Measurements from ENCODE around the gene ZNF506. TPM values are rescaled to one million over a fixed set of nuclear protein-coding genes. Genes with fewer than 3 reads are reported as not detected.
"Not testable (repeated sequence)": the region's sequence is repeated elsewhere in the genome, so short reads cannot be mapped to it uniquely, and the experiment has no call there.

ZNF506 gene
- total and polyA plus RNA-seq, 11 donors, result 5.0 to 20.2 (median 11.6) TPM

- 81 to 93% (median 88%) methylated on average over 2 of the region's 2 CpGs for WGBS, 4 donors
- intact Hi-C loops (cut with DNase I), result loop anchor here in 5 of 10 donors (2.0 to 5.0 kb wide), 4 partner anchors 38 to 47 kb away; partner anchors contain the start of gene ZNF253 (in 3 of the 5)
Measured at GRCh38 chr19:19823916-19824315, 2.4 kb upstream of the ZNF506 start.

GRCh38 chr19:19821976-19822375, 426 bp upstream of the ZNF506 start:
- Histone ChIP-seq H3K9me3 (peaks cover 0 to 34% (median 0%) of the 10 kb centered on the region in 12 donors), H3K4me3 (peak overlapping the region; percentile 56 to 98 (median 74)), H3K36me3 (peaks cover 0 to 17% (median 2%) of the 10 kb centered on the region in 9 donors), H3K4me1 (peaks cover 0 to 37% (median 19%) of the 10 kb centered on the region in 12 donors), H3K27ac (peak overlapping the region; percentile 89 to 98 (median 94))
- H3K27me3 ChIP-seq, DNase-seq: not testable (repeated sequence)
- WGBS, 4 donors, result 3 to 4% (median 3%) methylated on average over 11 of the region's 11 CpGs
- intact Hi-C loops (cut with DNase I), result loop anchor here in 5 of 10 donors (1.0 to 5.0 kb wide), 7 partner anchors 40 to 159 kb away; partner anchors contain the start of genes ZNF253 (in 3 of the 5), ATP13A1 (in 1 of the 5) and ZNF14 (in 1 of the 5)
- peak in 2 of 4 donors; percentile 23 to 30 for ATAC-seq

More at GRCh38 chr19:19823916-19824315, 2.4 kb upstream of the ZNF506 start:
- H3K9me3 ChIP-seq, result peaks cover 0 to 51% (median 7%) of the 10 kb centered on the region in 12 donors
- DNase-seq, result no peak
- peaks cover 0 to 11% (median under 1%) of the 10 kb centered on the region in 9 donors for H3K36me3 ChIP-seq
- no peak for TF ChIP-seq POLR2A (IDR thresholded peaks at IDR 0.05)
- no peak for TF ChIP-seq CTCF (IDR thresholded peaks at IDR 0.05)
- H3K4me3 ChIP-seq, result no peak overlapping the region
- H3K4me1 ChIP-seq, result peaks cover 0 to 24% (median 14%) of the 10 kb centered on the region in 12 donors
- H3K27me3 ChIP-seq, result no peaks in the 10 kb centered on the region
- ATAC-seq, result no peak
- no peak overlapping the region for H3K27ac ChIP-seq

GRCh38 chr19:19820774-19821320, 703 bp downstream of the ZNF506 start:
- DNase-seq (no peak), ATAC-seq (no peak)
- Histone ChIP-seq H3K4me3 (peak overlapping the region; percentile 56 to 98 (median 74)), H3K27me3 (no peaks in the 10 kb centered on the region), H3K27ac (peak overlapping the region; percentile 89 to 98 (median 94)), H3K36me3 (peaks cover 0 to 17% (median 2%) of the 10 kb centered on the region in 9 donors), H3K9me3 (peaks cover 0 to 24% (median 0%) of the 10 kb centered on the region in 12 donors), H3K4me1 (peaks cover 0 to 47% (median 23%) of the 10 kb centered on the region in 12 donors)
- WGBS, 4 donors, result 5 to 9% (median 6%) methylated on average over 17 of the region's 17 CpGs
- TF ChIP-seq CTCF (IDR thresholded peaks at IDR 0.05) (no peak), POLR2A (IDR thresholded peaks at IDR 0.05) (no peak)
- intact Hi-C loops (cut with DNase I), result loop anchor here in 4 of 10 donors (1.0 to 5.0 kb wide), 6 partner anchors 41 to 158 kb away; partner anchors contain the start of genes ZNF253 (in 2 of the 4), ATP13A1 (in 1 of the 4) and ZNF14 (in 1 of the 4)

- peaks cover 0 to 48% (median 27%) of the 10 kb centered on the region in 12 donors for H3K4me1 ChIP-seq
- 84 to 90% (median 90%) methylated on average over 3 of the region's 3 CpGs for WGBS, 4 donors
- DNase-seq, result no peak
- H3K27ac ChIP-seq, result no peak overlapping the region
- H3K27me3 ChIP-seq, result no peaks in the 10 kb centered on the region
- ATAC-seq, result no peak
- intact Hi-C loops (cut with DNase I), result no loop called here
- peaks cover 0 to 1% (median 0%) of the 10 kb centered on the region in 12 donors for H3K9me3 ChIP-seq
- peaks cover 0 to 26% (median 8%) of the 10 kb centered on the region in 9 donors for H3K36me3 ChIP-seq
- H3K4me3 ChIP-seq, result no peak overlapping the region
- TF ChIP-seq CTCF (IDR thresholded peaks at IDR 0.05), result no peak
- TF ChIP-seq POLR2A (IDR thresholded peaks at IDR 0.05), result no peak
Measured at GRCh38 chr19:19817357-19817756, 4.2 kb downstream of the ZNF506 start.

Data from heart left ventricle (tissue), 16 donors.